ENCODE results near the gene LRRC71.

Gene LRRC71

DNA sequence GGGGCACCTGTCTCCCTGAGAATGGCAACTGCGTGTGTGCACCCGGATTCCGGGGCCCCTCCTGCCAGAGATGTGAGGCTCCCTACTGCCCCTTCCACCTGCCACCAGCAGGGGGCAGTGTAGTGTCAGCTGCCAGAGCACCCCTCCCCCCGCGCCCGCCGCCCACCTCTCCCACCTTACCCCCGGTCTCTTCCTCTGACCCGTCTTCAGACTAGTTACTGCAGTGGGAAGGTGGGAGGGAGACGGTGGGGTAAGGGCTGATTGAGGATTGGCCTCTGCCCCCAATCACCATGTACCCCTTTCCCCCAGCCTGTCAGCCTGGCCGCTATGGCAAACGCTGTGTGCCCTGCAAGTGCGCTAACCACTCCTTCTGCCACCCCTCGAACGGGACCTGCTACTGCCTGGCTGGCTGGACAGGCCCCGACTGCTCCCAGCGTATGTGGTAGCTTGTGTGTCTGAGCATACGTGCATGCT, 10.1 kb upstream of the LRRC71 start:
- Histone ChIP-seq H3K4me3 (ENCODE audit: low read depth, low read length) (peak overlapping the region; percentile 29), H3K36me3 (no peaks in the 10 kb centered on the region), H3K27ac (no peak overlapping the region), H3K27me3 (ENCODE audit: insufficient read depth, low read depth, severe bottlenecking) (no peaks in the 10 kb centered on the region), H3K9me3 (ENCODE audit: severe bottlenecking) (no peaks in the 10 kb centered on the region)
- peak; percentile 98 for TF ChIP-seq CTCF (IDR thresholded peaks at IDR 0.05; ENCODE audit: low read depth, low read length)
- DNase-seq, result peak; percentile 82

DNA sequence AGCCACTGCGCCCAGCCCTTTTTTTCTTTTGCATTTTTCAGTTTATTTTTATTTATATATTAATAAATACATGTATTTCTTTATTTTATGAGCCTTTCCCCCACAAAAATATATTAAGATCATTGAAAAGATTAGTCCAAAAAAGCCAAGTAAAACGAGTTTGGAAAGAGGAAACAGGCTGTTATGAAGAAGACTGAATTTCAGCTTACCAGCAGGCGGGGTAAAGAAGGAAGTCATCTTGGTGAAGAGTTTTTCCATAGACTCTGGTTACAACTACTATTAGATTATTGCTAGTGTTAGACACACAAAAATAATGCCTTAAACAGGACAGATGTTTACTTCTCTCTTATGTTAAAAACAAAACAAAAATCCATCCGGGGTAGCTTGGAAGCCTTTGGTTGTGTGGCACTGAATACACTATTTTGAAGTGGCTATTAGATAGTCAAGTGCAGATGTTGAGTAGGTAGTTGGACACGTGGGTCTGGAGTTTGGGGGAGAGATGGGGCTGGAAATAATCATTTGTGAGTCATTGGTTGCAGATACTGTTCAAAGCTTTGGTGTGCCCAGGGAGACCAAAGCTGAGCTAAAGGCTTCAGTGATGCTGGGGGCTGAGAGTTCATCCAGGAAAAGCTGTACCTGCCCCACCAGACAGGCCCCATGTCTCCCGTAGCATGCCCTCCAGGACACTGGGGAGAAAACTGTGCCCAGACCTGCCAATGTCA, 8.7 kb upstream of the LRRC71 start:
- no peak for DNase-seq
- no peaks in the 10 kb centered on the region for H3K27me3 ChIP-seq (ENCODE audit: insufficient read depth, low read depth, severe bottlenecking)
- H3K4me3 ChIP-seq (ENCODE audit: low read depth, low read length), result no peak overlapping the region
- TF ChIP-seq CTCF (IDR thresholded peaks at IDR 0.05; ENCODE audit: low read depth, low read length), result no peak
- no peak overlapping the region for H3K27ac ChIP-seq
- no peaks in the 10 kb centered on the region for H3K36me3 ChIP-seq
- H3K9me3 ChIP-seq (ENCODE audit: severe bottlenecking), result peaks cover 4% of the 10 kb centered on the region

- no peaks in the 10 kb centered on the region for H3K36me3 ChIP-seq
- H3K4me3 ChIP-seq (ENCODE audit: low read depth, low read length), result no peak overlapping the region
- no peak overlapping the region for H3K27ac ChIP-seq
- TF ChIP-seq CTCF (IDR thresholded peaks at IDR 0.05; ENCODE audit: low read depth, low read length), result no peak
- no peak for DNase-seq
- H3K9me3 ChIP-seq (ENCODE audit: severe bottlenecking), result peaks cover 4% of the 10 kb centered on the region
- no peaks in the 10 kb centered on the region for H3K27me3 ChIP-seq (ENCODE audit: insufficient read depth, low read depth, severe bottlenecking)
These were observed 8.1 kb upstream of the LRRC71 start for GRCh38 chr1:156912310-156912709.

GRCh38 chr1:156912861-156913808, 7.3 kb upstream of the LRRC71 start:
- H3K36me3 ChIP-seq, result no peaks in the 10 kb centered on the region
- no peak for DNase-seq
- no peaks in the 10 kb centered on the region for H3K27me3 ChIP-seq (ENCODE audit: insufficient read depth, low read depth, severe bottlenecking)

GRCh38 chr1:156913809-156914387, 6.5 kb upstream of the LRRC71 start:
- Histone ChIP-seq H3K27me3 (ENCODE audit: insufficient read depth, low read depth, severe bottlenecking) (no peaks in the 10 kb centered on the region), H3K36me3 (no peaks in the 10 kb centered on the region), H3K27ac (no peak overlapping the region), H3K4me3 (ENCODE audit: low read depth, low read length) (no peak overlapping the region), H3K9me3 (ENCODE audit: severe bottlenecking) (peaks cover 10% of the 10 kb centered on the region)
- no peak for TF ChIP-seq CTCF (IDR thresholded peaks at IDR 0.05; ENCODE audit: low read depth, low read length)
- no peak for DNase-seq

More at GRCh38 chr1:156912861-156913808, 7.3 kb upstream of the LRRC71 start:
- Histone ChIP-seq H3K9me3 (ENCODE audit: severe bottlenecking) (peaks cover 5% of the 10 kb centered on the region), H3K4me3 (ENCODE audit: low read depth, low read length) (no peak overlapping the region), H3K27ac (no peak overlapping the region)
- peak; percentile 35; the same call in 1 of the 2 replicates for TF ChIP-seq CTCF (IDR thresholded peaks at IDR 0.05; ENCODE audit: low read depth, low read length)

Data from WERI-Rb-1 (cell line).